Nephron (organoid): ENCODE data around the gene LRRIQ1.

Experiments used
- H3K27ac Mint-ChIP-seq, 3 experiments: 2 replicates each; pipeline ENCODE4 v1.8.0; 2020; ENCODE audit warnings: mixed read lengths in 3 of 3, mild to moderate bottlenecking in 2 of 3, moderate library complexity in 1 of 3
- H3K27me3 Mint-ChIP-seq: 2 replicates; pipeline ENCODE4 v1.8.0; 2021; ENCODE audit warnings: low read depth, mild to moderate bottlenecking, moderate library complexity, mixed read lengths
- H3K36me3 Mint-ChIP-seq: 2 replicates; pipeline ENCODE4 v1.8.0; 2020; ENCODE audit warnings: low read depth, mixed read lengths
- H3K4me1 Mint-ChIP-seq: 2 replicates; pipeline ENCODE4 v1.8.0; 2020; ENCODE audit warnings: mixed read lengths
- H3K4me3 Mint-ChIP-seq, 3 experiments: 2 replicates each; pipeline ENCODE4 v1.8.0; 2020; ENCODE audit warnings: mild to moderate bottlenecking in 3 of 3, mixed read lengths in 3 of 3, moderate library complexity in 2 of 3
- H3K9me3 Mint-ChIP-seq: 2 replicates; pipeline ENCODE4 v1.8.0; 2020; ENCODE audit warnings: mixed read lengths
- TF ChIP-seq, protein P1 (sequence below), 3 experiments: fragments of 200-600 bp; sonication (generic); IDR thresholded peaks; one replicate each; pipeline ENCODE4 v1.5.0; 2021; ENCODE audit warnings: antibody characterized with exemption in 3 of 3; ENCODE audit not compliant: unreplicated experiment in 3 of 3

Gene LRRIQ1

GRCh38 chr12:85029456-85029855, 6.7 kb upstream of the LRRIQ1 start:
- H3K4me1 Mint-ChIP-seq, result no peaks in the 10 kb centered on the region
- peaks cover 11% of the 10 kb centered on the region for H3K27me3 Mint-ChIP-seq
- no peak overlapping the region for H3K4me3 Mint-ChIP-seq
- H3K27ac Mint-ChIP-seq, result no peak overlapping the region
- H3K36me3 Mint-ChIP-seq, result no peaks in the 10 kb centered on the region
- H3K9me3 Mint-ChIP-seq, result no peaks in the 10 kb centered on the region
- TF ChIP-seq, protein P1, sequence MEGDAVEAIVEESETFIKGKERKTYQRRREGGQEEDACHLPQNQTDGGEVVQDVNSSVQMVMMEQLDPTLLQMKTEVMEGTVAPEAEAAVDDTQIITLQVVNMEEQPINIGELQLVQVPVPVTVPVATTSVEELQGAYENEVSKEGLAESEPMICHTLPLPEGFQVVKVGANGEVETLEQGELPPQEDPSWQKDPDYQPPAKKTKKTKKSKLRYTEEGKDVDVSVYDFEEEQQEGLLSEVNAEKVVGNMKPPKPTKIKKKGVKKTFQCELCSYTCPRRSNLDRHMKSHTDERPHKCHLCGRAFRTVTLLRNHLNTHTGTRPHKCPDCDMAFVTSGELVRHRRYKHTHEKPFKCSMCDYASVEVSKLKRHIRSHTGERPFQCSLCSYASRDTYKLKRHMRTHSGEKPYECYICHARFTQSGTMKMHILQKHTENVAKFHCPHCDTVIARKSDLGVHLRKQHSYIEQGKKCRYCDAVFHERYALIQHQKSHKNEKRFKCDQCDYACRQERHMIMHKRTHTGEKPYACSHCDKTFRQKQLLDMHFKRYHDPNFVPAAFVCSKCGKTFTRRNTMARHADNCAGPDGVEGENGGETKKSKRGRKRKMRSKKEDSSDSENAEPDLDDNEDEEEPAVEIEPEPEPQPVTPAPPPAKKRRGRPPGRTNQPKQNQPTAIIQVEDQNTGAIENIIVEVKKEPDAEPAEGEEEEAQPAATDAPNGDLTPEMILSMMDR (IDR thresholded peaks at IDR 0.05; ENCODE audit: unreplicated experiment in 3 of 3), result peak; percentile 56 to 61 (median 61)

DNA sequence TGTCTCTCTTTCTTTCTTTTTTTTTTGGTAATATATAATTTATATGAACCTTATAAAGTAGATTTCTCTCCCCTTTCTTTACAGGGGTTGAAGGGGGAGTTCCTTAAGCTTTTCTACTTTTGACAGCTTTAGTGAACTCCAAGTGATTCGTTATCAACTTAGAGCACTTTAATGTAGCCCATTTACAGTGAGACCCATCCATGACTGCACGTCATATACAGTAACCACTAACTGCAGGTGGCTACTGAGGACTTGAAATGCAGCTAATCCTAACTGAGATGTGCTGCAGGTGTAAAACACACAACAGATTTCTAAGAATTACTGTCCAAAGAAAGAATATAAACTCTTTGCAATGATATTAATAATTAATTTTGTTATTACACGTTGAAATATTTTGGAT, 582 bp downstream of the LRRIQ1 start:
- peak overlapping the region in 1 of 3 experiments; percentile 77 for H3K27ac Mint-ChIP-seq
- H3K27me3 Mint-ChIP-seq, result peaks cover 5% of the 10 kb centered on the region
- no peaks in the 10 kb centered on the region for H3K36me3 Mint-ChIP-seq
- H3K9me3 Mint-ChIP-seq, result no peaks in the 10 kb centered on the region
- peak overlapping the region; percentile 85 to 89 (median 87) for H3K4me3 Mint-ChIP-seq
- TF ChIP-seq, protein P1 (IDR thresholded peaks at IDR 0.05; ENCODE audit: unreplicated experiment in 3 of 3), result no peak
- H3K4me1 Mint-ChIP-seq, result peaks cover 6% of the 10 kb centered on the region

DNA sequence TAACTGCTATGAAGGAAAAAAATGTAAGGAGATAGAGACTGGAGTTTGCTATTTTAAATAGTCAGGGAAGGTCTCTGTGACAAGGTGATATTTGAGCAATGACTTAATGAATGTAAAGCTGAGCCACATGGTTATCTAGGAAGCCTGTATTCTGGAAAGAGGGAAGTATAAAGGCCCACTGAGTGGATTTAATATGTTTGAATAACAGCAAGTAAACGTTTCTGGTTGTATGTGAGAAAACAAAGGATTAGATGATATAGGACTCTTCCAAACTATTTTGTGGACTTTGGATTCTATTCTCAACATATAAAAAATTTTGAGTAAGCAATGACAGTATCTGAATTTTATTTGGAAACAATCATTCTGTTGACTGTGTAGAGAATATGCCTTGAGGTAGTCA, 5.2 kb downstream of the LRRIQ1 start:
- Mint-ChIP-seq H3K9me3 (no peaks in the 10 kb centered on the region), H3K27me3 (no peaks in the 10 kb centered on the region), H3K4me3 (no peak overlapping the region), H3K27ac (no peak overlapping the region), H3K4me1 (no peaks in the 10 kb centered on the region), H3K36me3 (no peaks in the 10 kb centered on the region)
- TF ChIP-seq, protein P1 (IDR thresholded peaks at IDR 0.05; ENCODE audit: unreplicated experiment in 3 of 3), result no peak

- Mint-ChIP-seq H3K27me3 (no peaks in the 10 kb centered on the region), H3K36me3 (peaks cover 5% of the 10 kb centered on the region), H3K4me3 (no peak overlapping the region), H3K4me1 (no peaks in the 10 kb centered on the region), H3K27ac (no peak overlapping the region), H3K9me3 (no peaks in the 10 kb centered on the region)
- TF ChIP-seq, protein P1 (IDR thresholded peaks at IDR 0.05; ENCODE audit: unreplicated experiment in 3 of 3), result no peak
These were observed 7.7 kb downstream of the LRRIQ1 start for GRCh38 chr12:85043829-85044228.

- H3K9me3 Mint-ChIP-seq, result no peaks in the 10 kb centered on the region
- no peaks in the 10 kb centered on the region for H3K36me3 Mint-ChIP-seq
- H3K4me1 Mint-ChIP-seq, result no peaks in the 10 kb centered on the region
- H3K27me3 Mint-ChIP-seq, result no peaks in the 10 kb centered on the region
- TF ChIP-seq, protein P1 (IDR thresholded peaks at IDR 0.05; ENCODE audit: unreplicated experiment in 3 of 3), result peak; percentile 70 to 76 (median 71)
- no peak overlapping the region for H3K4me3 Mint-ChIP-seq
- no peak overlapping the region for H3K27ac Mint-ChIP-seq
These were observed 21.3 kb downstream of the LRRIQ1 start for GRCh38 chr12:85057370-85057963.

DNA sequence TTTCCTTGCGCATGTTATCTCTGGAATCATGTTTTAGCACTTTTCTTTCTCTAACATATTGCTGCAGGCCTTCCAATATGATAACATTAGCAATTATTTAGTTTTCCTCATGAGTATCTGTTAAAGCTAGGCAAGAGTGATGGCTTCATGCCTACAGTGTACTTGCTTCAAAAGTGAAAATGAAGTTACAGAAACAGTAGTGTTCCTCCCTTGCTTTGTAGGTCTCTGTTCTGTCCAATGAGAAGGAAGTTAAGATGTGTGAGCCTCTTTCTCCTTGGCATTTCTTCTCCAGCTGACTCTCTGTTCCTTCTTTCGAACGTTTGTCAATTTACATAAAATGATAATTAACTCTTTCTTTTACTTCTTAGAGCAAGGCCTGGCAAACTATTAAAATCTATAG, 22.2 kb downstream of the LRRIQ1 start:
- H3K9me3 Mint-ChIP-seq, result no peaks in the 10 kb centered on the region
- no peak overlapping the region for H3K27ac Mint-ChIP-seq
- no peaks in the 10 kb centered on the region for H3K36me3 Mint-ChIP-seq
- no peak overlapping the region for H3K4me3 Mint-ChIP-seq
- H3K4me1 Mint-ChIP-seq, result no peaks in the 10 kb centered on the region
- TF ChIP-seq, protein P1 (IDR thresholded peaks at IDR 0.05; ENCODE audit: unreplicated experiment in 3 of 3), result no peak
- no peaks in the 10 kb centered on the region for H3K27me3 Mint-ChIP-seq
